ENCODE results near the gene MAPT. TPM values are rescaled to one million over a fixed set of nuclear protein-coding genes. Genes with fewer than 3 reads are reported as not detected.

MAPT gene
- polyA plus RNA-seq, 1 experiment, result 0.16 TPM

- Histone ChIP-seq H3K36me3 (ENCODE audit: control insufficient read depth, insufficient read depth, low read length) (no peaks in the 10 kb centered on the region), H3K4me3 (ENCODE audit: low read depth, low read length) (no peak overlapping the region), H3K27me3 (ENCODE audit: control insufficient read depth, insufficient read depth, low read length) (peaks cover 7% of the 10 kb centered on the region)
- DNase-seq (ENCODE audit: low read depth), result no peak
- ChIA-PET CTCF (interaction anchor here (0.7 to 1.4 kb wide), 5 partner anchors 11 to 213 kb away, joined by 3 to 6 read pairs (median 4); no protein-coding TSS in a partner anchor), POLR2A (interaction anchor here (0.6 kb wide), 1 partner anchor 44 kb away, joined by 5 read pairs; no protein-coding TSS in a partner anchor)
- no peak for TF ChIP-seq CTCF (IDR thresholded peaks at IDR 0.05; ENCODE audit: insufficient read depth, low read depth, low read length)
These were observed 44.8 kb upstream of the MAPT start for GRCh38 chr17:45849536-45849990.

- Histone ChIP-seq H3K36me3 (ENCODE audit: control insufficient read depth, insufficient read depth, low read length) (no peaks in the 10 kb centered on the region), H3K27me3 (ENCODE audit: control insufficient read depth, insufficient read depth, low read length) (peaks cover 7% of the 10 kb centered on the region), H3K4me3 (ENCODE audit: low read depth, low read length) (no peak overlapping the region)
- POLR2A ChIA-PET, result interaction anchor here (0.6 kb wide), 1 partner anchor 44 kb away, joined by 5 read pairs; no protein-coding TSS in a partner anchor
- no peak for TF ChIP-seq CTCF (IDR thresholded peaks at IDR 0.05; ENCODE audit: insufficient read depth, low read depth, low read length)
- no peak for DNase-seq (ENCODE audit: low read depth)
- CTCF ChIA-PET, result interaction anchor here (0.7 to 3.1 kb wide), 7 partner anchors 11 to 214 kb away, joined by 3 to 28 read pairs (median 5); no protein-coding TSS in a partner anchor
These were observed 44.3 kb upstream of the MAPT start for GRCh38 chr17:45850011-45850410.

GRCh38 chr17:45850468-45850867 lies 43.9 kb upstream of the MAPT start:
- Histone ChIP-seq H3K4me3 (ENCODE audit: low read depth, low read length) (no peak overlapping the region), H3K27me3 (ENCODE audit: control insufficient read depth, insufficient read depth, low read length) (peaks cover 7% of the 10 kb centered on the region), H3K36me3 (ENCODE audit: control insufficient read depth, insufficient read depth, low read length) (no peaks in the 10 kb centered on the region)
- no peak for DNase-seq (ENCODE audit: low read depth)
- TF ChIP-seq CTCF (IDR thresholded peaks at IDR 0.05; ENCODE audit: insufficient read depth, low read depth, low read length), result no peak
- ChIA-PET CTCF (interaction anchor here (1.0 to 3.1 kb wide), 4 partner anchors 12 to 209 kb away, joined by 3 to 28 read pairs (median 10); no protein-coding TSS in a partner anchor), POLR2A (no interaction called here)

- no peak for TF ChIP-seq CTCF (IDR thresholded peaks at IDR 0.05; ENCODE audit: insufficient read depth, low read depth, low read length)
- Histone ChIP-seq H3K27me3 (ENCODE audit: control insufficient read depth, insufficient read depth, low read length) (peaks cover 7% of the 10 kb centered on the region), H3K36me3 (ENCODE audit: control insufficient read depth, insufficient read depth, low read length) (no peaks in the 10 kb centered on the region), H3K4me3 (ENCODE audit: low read depth, low read length) (no peak overlapping the region)
- ChIA-PET POLR2A (no interaction called here), CTCF (interaction anchor here (1.0 to 3.1 kb wide), 8 partner anchors 9 to 209 kb away, joined by 3 to 28 read pairs (median 6); no protein-coding TSS in a partner anchor)
- no peak for DNase-seq (ENCODE audit: low read depth)
These were observed 43.3 kb upstream of the MAPT start for GRCh38 chr17:45851022-45851421.

- no peak for TF ChIP-seq CTCF (IDR thresholded peaks at IDR 0.05; ENCODE audit: insufficient read depth, low read depth, low read length)
- H3K4me3 ChIP-seq (ENCODE audit: low read depth, low read length), result no peak overlapping the region
- POLR2A ChIA-PET, result no interaction called here
- no peak for DNase-seq (ENCODE audit: low read depth)
- H3K36me3 ChIP-seq (ENCODE audit: control insufficient read depth, insufficient read depth, low read length), result no peaks in the 10 kb centered on the region
- peaks cover 7% of the 10 kb centered on the region for H3K27me3 ChIP-seq (ENCODE audit: control insufficient read depth, insufficient read depth, low read length)
- CTCF ChIA-PET, result interaction anchor here (0.7 to 3.1 kb wide), 14 partner anchors 10 to 210 kb away, joined by 3 to 28 read pairs (median 6); no protein-coding TSS in a partner anchor
These were observed 42.9 kb upstream of the MAPT start for GRCh38 chr17:45851464-45851863.
